B cell (primary cell): ENCODE data around the gene POLR1D. TPM values are rescaled to one million over a fixed set of nuclear protein-coding genes. Genes with fewer than 3 reads are reported as not detected.

Experiments
- ATAC-seq: fragments of 200-7000 bp; cut with Tn5 transposase; one replicate; pipeline ENCODE4 v1.10.0; 2021; ENCODE audit warnings: low read depth, mild to moderate bottlenecking, moderate number of reproducible peaks, moderate library complexity
- CTCF ChIA-PET: fragments of 350-600 bp; sonication (Branson Sonifier 250); formaldehyde crosslinking; loops from one replicate; lab custom pipeline; 2021; ENCODE audit warnings: antibody characterized with exemption, inconsistent platforms; lab: Charles Lee
- POLR2A ChIA-PET: fragments of 350-600 bp; sonication (Branson Sonifier 250); formaldehyde crosslinking; loops from one replicate; lab custom pipeline; 2021; ENCODE audit warnings: antibody characterized with exemption; lab: Charles Lee
- DNase-seq: peaks from one replicate; pipeline ENCODE4 v3.0.0; 2013
- H2AFZ ChIP-seq: 2 replicates; pipeline ENCODE4 v1.6.1; 2012; ENCODE audit warnings: mild to moderate bottlenecking, low read depth, low read length; ENCODE audit not compliant: insufficient read depth, poor library complexity, severe bottlenecking
- H3K27ac ChIP-seq, 2 donors: 1 replicate in 1 of 2; 2 replicates in 1 of 2; pipeline ENCODE4 v1.5.1; 2012 to 2013; ENCODE audit warnings: low read length in 2 of 2, mild to moderate bottlenecking in 2 of 2, moderate library complexity in 1 of 2
- H3K27me3 ChIP-seq, 4 experiments: fragments of 200-600 bp in 1 of 4; sonication (generic) in 1 of 4; replicated peaks in 1 of 4; 1 replicate in 2 of 4; 2 replicates in 2 of 4; pipeline versions ENCODE4 v1.6.1 to v1.7.0; 2013 to 2016; ENCODE audit warnings: low read length in 3 of 4, mild to moderate bottlenecking in 2 of 4, mixed read lengths in 1 of 4, moderate library complexity in 1 of 4; ENCODE audit not compliant: insufficient read depth in 4 of 4, control insufficient read depth in 3 of 4; ENCODE audit errors: control extremely low read depth in 1 of 4
- H3K36me3 ChIP-seq, 2 experiments: replicated peaks in 1 of 2; 1 replicate in 1 of 2; 2 replicates in 1 of 2; pipeline versions ENCODE4 v1.6.1 to v1.7.1; 2013; ENCODE audit warnings: low read length in 1 of 2; ENCODE audit not compliant: insufficient read depth in 2 of 2, control insufficient read depth in 1 of 2; ENCODE audit errors: control extremely low read depth in 1 of 2, extremely low read depth in 1 of 2
- H3K4me1 ChIP-seq, 2 donors: fragments of 200-600 bp in 1 of 2; sonication (generic) in 1 of 2; 1 replicate in 1 of 2; 2 replicates in 1 of 2; pipeline versions ENCODE4 v1.5.1 to v1.6.1; 2013 to 2017; ENCODE audit warnings: low read length in 2 of 2; ENCODE audit not compliant: control insufficient read depth in 2 of 2, insufficient read depth in 2 of 2
- H3K4me2 ChIP-seq: replicated peaks from 2 replicates; pipeline ENCODE3; 2012; ENCODE audit warnings: mild to moderate bottlenecking, low read depth, low read length; ENCODE audit not compliant: poor library complexity, severe bottlenecking
- H3K4me3 ChIP-seq, 5 experiments: fragments of 200-600 bp in 1 of 5; sonication (generic) in 1 of 5; 1 replicate in 3 of 5; 2 replicates in 2 of 5; pipeline versions ENCODE4 v1.5.1 to v1.7.0; 2011 to 2016; ENCODE audit warnings: low read length in 4 of 5, mild to moderate bottlenecking in 4 of 5, low read depth in 2 of 5, control low read depth in 1 of 5, moderate library complexity in 1 of 5; ENCODE audit not compliant: insufficient read depth in 1 of 5; ENCODE audit errors: control extremely low read depth in 1 of 5, extremely low read depth in 1 of 5
- H3K79me2 ChIP-seq: fragments of 200-600 bp; sonication (generic); one replicate; pipeline ENCODE4 v1.6.0; 2016; ENCODE audit warnings: low read length; ENCODE audit not compliant: control insufficient read depth, insufficient read depth
- H3K9ac ChIP-seq: fragments of 200-600 bp; sonication (generic); 2 replicates; pipeline ENCODE4 v1.6.1; 2017; ENCODE audit warnings: mild to moderate bottlenecking, low read length, moderate library complexity
- H3K9me3 ChIP-seq, 3 donors: one replicate each; pipeline versions ENCODE4 v1.6.1 to v1.7.1; 2013; ENCODE audit warnings: low read length in 2 of 3; ENCODE audit not compliant: control insufficient read depth in 2 of 3, insufficient read depth in 1 of 3; ENCODE audit errors: control extremely low read depth in 1 of 3
- H4K20me1 ChIP-seq: 2 replicates; pipeline ENCODE4 v1.6.0; 2012; ENCODE audit warnings: mild to moderate bottlenecking, low read length; ENCODE audit not compliant: insufficient read depth, control insufficient read depth, poor library complexity, severe bottlenecking
- H3K27ac Mint-ChIP-seq: one replicate; pipeline ENCODE4 v1.8.0; 2021; ENCODE audit warnings: mixed read lengths
- H3K27me3 Mint-ChIP-seq: one replicate; pipeline ENCODE4 v1.8.0; 2021; ENCODE audit warnings: mixed read lengths
- H3K4me1 Mint-ChIP-seq: one replicate; pipeline ENCODE4 v1.8.0; 2021; ENCODE audit warnings: mixed read lengths
- H3K4me3 Mint-ChIP-seq: one replicate; pipeline ENCODE4 v1.8.0; 2021; ENCODE audit warnings: mixed read lengths
- H3K9me3 Mint-ChIP-seq: one replicate; pipeline ENCODE4 v1.8.0; 2022; ENCODE audit warnings: mixed read lengths; ENCODE audit not compliant: insufficient read depth
- EZH2 ChIP-seq: IDR thresholded peaks from 2 replicates; pipeline ENCODE4 v1.6.1; 2012; ENCODE audit warnings: borderline replicate concordance, low read depth, mild to moderate bottlenecking, moderate library complexity, low read length; ENCODE audit not compliant: insufficient read depth, poor library complexity, severe bottlenecking
- WGBS: methylation state at CpG from one replicate; pipeline ENCODE4 v1.1.5; 2013; ENCODE audit warnings: missing lambda C conversion rate; ENCODE audit not compliant: insufficient coverage; 5-methylcytosine and 5-hydroxymethylcytosine counted together
- intact Hi-C: fragments of 100-400 bp; cut with micrococcal nuclease; formaldehyde crosslinking; loops from one replicate; pipeline ENCODE4 v1.10.0; 2022
- polyA plus RNA-seq: library from polyadenylated mRNA; depleted of rRNA; stranded (reverse); fragments of >200 nt; gene quantifications from 2 replicates; pipeline ENCODE4 v1.2.3, GENCODE V29; 2012
- total RNA-seq, 2 donors: library from RNA; stranded (reverse); fragments of 120-200 nt in 1 of 2; gene quantifications; 1 replicate in 1 of 2; 2 replicates in 1 of 2; pipeline versions ENCODE4 v1.2.3 to v1.2.4, GENCODE V29; 2013 to 2022
- TF ChIP-seq, protein P1 (sequence below): fragments of 200-600 bp; IDR thresholded peaks from one replicate; pipeline ENCODE4 v1.8.0; 2022; ENCODE audit warnings: antibody characterized with exemption, mild to moderate bottlenecking

The POLR1D gene
- total and polyA plus RNA-seq, 2 donors (not counting 1 experiment from before 2014, with no cell fraction given), result 130 to 144 TPM

DNA sequence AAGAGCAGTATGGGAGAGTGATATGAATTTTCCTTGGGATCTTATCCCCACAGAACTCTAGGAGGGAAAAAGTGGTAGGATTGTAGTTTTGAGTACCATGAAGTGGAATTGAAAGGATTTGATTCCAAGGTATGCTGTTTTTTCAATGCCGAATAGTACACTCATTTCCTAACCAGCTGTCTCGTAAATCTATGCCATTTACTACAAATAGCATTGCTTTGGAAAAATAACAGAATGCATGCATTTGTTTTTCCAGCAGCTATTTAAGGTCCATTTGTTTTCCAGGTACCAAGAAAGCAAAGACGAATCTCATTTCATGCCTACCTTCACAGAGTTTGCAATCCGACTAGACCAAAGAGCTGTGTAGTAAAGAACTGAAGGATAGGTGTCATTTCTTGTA is 10.5 kb downstream of the POLR1D start:
- Histone ChIP-seq H3K9me3 (no peaks in the 10 kb centered on the region), H3K79me2 (peaks cover 74% of the 10 kb centered on the region), H3K4me1 (no peaks in the 10 kb centered on the region), H3K36me3 (peaks cover 17 to 28% of the 10 kb centered on the region in 2 experiments), H3K27ac (no peak overlapping the region), H3K27me3 (no peaks in the 10 kb centered on the region), H3K4me2 (no peak overlapping the region), H3K9ac (no peak overlapping the region), H4K20me1 (peaks cover 59% of the 10 kb centered on the region), H3K4me3 (no peak overlapping the region), H2AFZ (no peak overlapping the region)
- TF ChIP-seq, protein P1, sequence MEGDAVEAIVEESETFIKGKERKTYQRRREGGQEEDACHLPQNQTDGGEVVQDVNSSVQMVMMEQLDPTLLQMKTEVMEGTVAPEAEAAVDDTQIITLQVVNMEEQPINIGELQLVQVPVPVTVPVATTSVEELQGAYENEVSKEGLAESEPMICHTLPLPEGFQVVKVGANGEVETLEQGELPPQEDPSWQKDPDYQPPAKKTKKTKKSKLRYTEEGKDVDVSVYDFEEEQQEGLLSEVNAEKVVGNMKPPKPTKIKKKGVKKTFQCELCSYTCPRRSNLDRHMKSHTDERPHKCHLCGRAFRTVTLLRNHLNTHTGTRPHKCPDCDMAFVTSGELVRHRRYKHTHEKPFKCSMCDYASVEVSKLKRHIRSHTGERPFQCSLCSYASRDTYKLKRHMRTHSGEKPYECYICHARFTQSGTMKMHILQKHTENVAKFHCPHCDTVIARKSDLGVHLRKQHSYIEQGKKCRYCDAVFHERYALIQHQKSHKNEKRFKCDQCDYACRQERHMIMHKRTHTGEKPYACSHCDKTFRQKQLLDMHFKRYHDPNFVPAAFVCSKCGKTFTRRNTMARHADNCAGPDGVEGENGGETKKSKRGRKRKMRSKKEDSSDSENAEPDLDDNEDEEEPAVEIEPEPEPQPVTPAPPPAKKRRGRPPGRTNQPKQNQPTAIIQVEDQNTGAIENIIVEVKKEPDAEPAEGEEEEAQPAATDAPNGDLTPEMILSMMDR, result no peak
- TF ChIP-seq EZH2, result no peak
- H3K4me1 Mint-ChIP-seq, result peaks cover 34% of the 10 kb centered on the region
- WGBS, result no CpG with 5 or more reads among the region's 4 CpGs
- ChIA-PET CTCF (interaction anchor here (1.0 kb wide), 1 partner anchor 20 kb away, joined by 3 read pairs; no protein-coding TSS in a partner anchor), POLR2A (no interaction called here)
- DNase-seq (no peak), ATAC-seq (no peak)
- no peaks in the 10 kb centered on the region for H3K9me3 Mint-ChIP-seq
- H3K27me3 Mint-ChIP-seq, result no peaks in the 10 kb centered on the region
- H3K27ac Mint-ChIP-seq, result no peak overlapping the region
- intact Hi-C loops, result no loop called here
- H3K4me3 Mint-ChIP-seq, result no peak overlapping the region

DNA sequence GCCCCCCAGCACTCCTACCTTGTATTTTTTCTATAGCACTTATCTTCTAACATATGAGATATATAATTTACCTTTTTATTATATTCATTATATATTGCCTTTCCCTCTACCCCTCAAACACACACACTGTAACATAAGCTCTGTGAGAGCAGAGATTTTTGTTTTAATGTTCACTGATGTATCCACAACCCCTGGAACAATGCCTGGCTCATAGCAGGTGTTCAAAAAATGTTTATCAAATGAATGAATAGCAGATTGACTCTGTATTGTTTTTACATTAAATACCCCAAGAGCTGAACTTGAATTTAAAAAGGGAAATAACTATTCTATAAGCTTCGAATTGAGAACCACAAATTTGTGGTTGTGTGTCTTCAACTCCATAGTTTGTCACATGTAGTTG is 11.0 kb downstream of the POLR1D start:
- peaks cover 17 to 26% of the 10 kb centered on the region in 2 experiments for H3K36me3 ChIP-seq
- no peak overlapping the region for H3K27ac ChIP-seq
- no peak for TF ChIP-seq EZH2
- TF ChIP-seq, protein P1, result no peak
- intact Hi-C loops, result no loop called here
- H3K4me3 ChIP-seq, result no peak overlapping the region
- H3K27me3 ChIP-seq, result no peaks in the 10 kb centered on the region
- no peak for DNase-seq
- Mint-ChIP-seq H3K4me3 (no peak overlapping the region), H3K9me3 (no peaks in the 10 kb centered on the region), H3K27ac (no peak overlapping the region), H3K4me1 (peaks cover 31% of the 10 kb centered on the region), H3K27me3 (no peaks in the 10 kb centered on the region)
- ATAC-seq, result no peak
- no peak overlapping the region for H3K4me2 ChIP-seq
- no peak overlapping the region for H2AFZ ChIP-seq
- POLR2A ChIA-PET, result no interaction called here
- H4K20me1 ChIP-seq, result peaks cover 55% of the 10 kb centered on the region
- WGBS, result 80% methylated on average over 1 of the region's 1 CpG
- H3K9ac ChIP-seq, result no peak overlapping the region
- peaks cover 71% of the 10 kb centered on the region for H3K79me2 ChIP-seq
- H3K9me3 ChIP-seq, result no peaks in the 10 kb centered on the region
- H3K4me1 ChIP-seq, result no peaks in the 10 kb centered on the region
- CTCF ChIA-PET, result no interaction called here
